Limb (tissue), 2 donors: ENCODE measurements around the gene SPSB1.

Experiments
- DNase-seq, 2 donors: peaks; one replicate each; pipeline ENCODE4 v3.0.0-alpha.2; 2016; ENCODE audit errors: extremely low spot score in 2 of 2

Gene SPSB1

GRCh38 chr1:9292361-9293240 is at the start of gene SPSB1:
SPSB1 (plus strand) TSS chr1:9292894; CDS start chr1:9355892, 62,998 bp downstream.
- peak; percentile 86 to 90 for DNase-seq

GRCh38 chr1:9243066-9243739 is 49.5 kb upstream of the SPSB1 start:
- no peak for DNase-seq

- no peak for DNase-seq
These were observed 48.0 kb upstream of the SPSB1 start for GRCh38 chr1:9244501-9245229.

- DNase-seq: no peak
These were observed 47.5 kb upstream of the SPSB1 start for GRCh38 chr1:9245230-9245619.

GRCh38 chr1:9245661-9246060 is 47.0 kb upstream of the SPSB1 start:
- DNase-seq: no peak

DNA sequence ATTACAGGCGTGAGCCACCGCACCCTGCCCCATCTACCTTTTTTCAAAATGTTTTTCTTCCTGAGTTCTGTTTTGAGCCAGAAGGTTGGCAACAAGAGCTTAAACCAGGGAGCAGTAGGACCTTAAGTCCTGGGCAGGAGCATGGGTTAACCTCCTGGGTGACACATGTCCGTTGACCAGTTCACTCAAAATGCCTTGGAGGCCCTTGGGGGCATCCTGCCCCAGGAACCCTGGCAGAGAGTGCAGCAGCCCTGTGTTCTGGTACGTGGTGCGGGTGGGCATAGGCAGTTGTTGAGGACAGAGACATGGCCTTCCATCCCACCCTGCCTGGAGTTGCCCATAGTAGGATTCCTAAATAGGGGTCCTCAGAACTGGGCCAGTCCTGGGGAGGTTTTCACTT is 46.5 kb upstream of the SPSB1 start:
- DNase-seq: no peak

DNA sequence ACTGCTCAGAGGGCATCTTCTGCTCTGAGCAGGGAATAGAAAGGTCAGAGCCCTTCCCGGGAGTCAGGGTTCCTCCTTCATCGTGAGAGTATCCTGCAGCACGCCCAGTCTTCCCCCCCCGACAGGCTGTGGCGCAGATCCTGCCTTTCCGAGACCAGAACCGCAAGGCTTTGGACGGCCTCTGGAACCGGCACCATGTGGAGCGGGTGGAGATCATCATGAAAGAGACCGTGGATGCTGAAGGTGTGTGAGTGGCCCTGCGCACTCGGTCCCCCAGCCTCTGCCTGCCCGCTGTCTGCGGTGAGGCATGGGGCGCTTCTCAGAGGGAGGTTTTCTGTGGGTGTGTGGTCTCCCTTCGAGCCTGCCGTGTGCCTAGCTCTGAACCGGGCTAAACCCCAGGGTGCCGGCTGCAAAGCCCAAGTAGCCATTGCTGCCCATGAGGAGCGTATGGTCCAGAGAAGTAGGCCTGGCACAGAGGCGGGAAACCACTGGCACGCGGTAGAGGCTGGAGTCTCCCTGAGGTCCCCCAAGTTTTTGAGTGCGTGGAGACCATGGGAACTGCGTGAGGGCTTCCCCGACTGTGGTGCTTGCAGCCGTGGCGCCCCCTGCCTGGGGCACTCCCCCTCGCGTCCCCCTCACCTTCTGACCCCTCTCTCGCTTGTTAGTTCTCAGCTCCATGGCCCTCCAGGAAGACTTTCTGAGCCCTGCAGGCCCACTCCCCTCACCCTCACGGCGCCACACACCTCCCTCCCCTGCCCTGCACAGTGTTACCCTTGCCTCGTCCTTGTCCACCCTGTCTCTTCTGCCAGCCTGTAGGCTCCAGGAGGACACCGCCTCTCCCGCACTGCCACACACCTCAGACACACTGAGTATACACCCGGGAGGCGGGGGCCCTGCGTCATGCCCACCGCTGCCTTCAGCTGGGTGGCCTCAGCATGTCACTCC is 45.6 kb upstream of the SPSB1 start:
- no peak for DNase-seq

DNA sequence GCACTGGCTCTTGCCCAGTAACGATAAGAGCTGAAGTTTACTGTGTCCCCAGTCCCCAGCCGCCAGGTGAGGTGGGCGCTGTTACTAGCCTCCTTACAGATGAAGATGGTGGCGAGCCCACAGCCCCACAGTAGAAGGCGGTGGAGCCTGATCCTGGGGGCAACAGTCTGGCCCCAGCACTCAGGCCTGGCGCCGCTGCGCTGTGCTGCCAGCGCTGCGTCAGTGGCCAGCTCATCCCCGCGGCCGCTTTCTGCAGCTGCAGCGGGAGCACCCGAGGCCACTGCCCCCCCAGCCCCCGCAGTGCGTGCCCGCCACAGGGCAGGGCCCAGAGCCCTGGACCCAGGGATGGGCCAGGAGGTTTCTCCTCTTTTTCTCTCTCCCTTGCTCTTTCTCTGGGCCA is 44.8 kb upstream of the SPSB1 start:
- DNase-seq: no peak

- DNase-seq: no peak
These were observed 44.1 kb upstream of the SPSB1 start for GRCh38 chr1:9248341-9249262.

- DNase-seq: no peak
These were observed 43.5 kb upstream of the SPSB1 start for GRCh38 chr1:9249263-9249533.

GRCh38 chr1:9249534-9250410 is 42.9 kb upstream of the SPSB1 start:
- no peak for DNase-seq

DNA sequence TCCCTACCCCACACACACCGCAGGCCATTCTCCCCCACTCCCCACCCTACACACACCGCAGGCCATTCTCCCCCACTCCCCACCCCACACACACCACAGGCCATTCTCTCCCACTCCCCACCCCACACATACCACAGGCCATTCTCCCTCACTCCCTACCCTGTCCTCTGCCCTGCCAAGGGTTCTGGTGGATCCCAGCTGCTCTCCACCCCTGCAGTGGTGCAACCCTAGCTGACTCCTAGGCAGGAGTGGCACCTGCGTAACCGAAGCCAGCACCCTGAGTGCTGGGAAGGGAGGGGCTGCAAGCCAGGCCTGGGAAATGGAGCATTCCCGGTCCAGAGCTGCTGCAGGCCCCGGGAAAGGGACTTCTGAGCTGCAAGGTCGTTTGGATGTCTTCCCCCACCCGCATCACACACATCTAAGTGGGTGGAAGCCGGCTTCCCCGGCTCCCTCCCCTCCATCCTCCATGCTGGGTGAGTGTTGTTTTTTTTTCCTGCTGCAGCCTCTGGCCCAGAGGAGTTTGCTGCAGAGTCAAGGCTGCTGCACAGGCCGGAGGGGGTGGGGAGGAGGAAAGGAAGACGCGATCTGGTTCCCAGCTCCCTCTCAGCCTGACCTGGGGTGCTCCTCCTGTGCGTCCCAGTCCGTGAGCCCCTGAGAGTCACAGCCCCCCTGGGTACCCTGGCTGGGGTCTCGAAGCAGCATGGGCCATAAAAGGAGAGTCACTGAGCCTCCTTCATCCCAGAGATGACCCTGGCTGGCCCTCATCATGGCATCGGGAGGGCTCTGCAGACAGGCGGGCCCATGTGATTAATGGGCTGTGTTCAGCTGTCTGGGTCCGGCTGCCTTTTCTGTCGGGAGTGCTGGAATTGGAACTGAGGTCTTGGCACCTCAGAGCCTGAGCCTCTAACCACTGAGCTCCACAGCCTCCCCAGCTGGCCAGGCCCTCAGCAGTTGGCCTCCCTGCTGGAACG is 42.0 kb upstream of the SPSB1 start:
- peak in 1 of 2 donors; percentile 37 for DNase-seq

DNA sequence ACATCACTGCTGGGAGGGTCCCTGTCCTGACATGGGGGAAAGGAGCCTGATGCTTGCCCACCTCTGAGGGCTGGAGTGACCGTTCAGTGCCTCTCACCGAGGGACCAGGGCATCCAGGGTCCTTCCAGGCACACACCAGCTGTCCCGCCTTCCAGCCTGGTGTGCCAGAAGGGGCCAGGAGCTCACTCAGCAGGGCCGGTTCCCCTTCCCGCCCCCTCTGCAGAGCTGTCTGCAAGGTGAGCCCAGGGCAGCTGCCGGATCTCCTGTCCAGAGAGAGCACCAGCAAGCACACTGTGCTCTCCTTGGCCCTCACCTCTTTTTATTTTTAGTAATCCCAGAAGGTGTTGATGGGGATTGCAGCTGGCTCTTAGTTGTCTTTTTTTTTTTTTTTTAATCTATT is 41.2 kb upstream of the SPSB1 start:
- DNase-seq: no peak

DNA sequence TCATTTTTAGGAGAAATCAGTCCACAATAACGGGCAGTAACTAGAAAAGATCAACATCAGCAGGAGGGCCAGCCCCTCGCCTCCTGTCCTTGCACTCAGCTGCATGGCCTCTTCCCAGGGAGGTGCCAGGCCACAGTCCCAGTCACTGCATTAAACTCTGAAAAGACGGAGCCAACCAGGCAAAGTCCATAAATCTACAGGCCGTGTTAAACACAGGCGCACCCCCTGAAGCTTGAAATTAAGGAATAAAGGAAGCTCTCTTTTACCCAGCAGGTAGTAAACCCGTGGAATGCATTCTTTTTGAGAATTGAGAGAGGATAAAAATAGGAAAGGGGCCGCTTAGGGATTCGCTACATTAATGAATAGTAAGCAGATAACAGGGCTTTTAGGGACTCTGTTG is 39.7 kb upstream of the SPSB1 start:
- DNase-seq: no peak

GRCh38 chr1:9253453-9254105 is 39.1 kb upstream of the SPSB1 start:
- no peak for DNase-seq

GRCh38 chr1:9256332-9256731 is 36.4 kb upstream of the SPSB1 start:
- DNase-seq: no peak

GRCh38 chr1:9257851-9258250 is 34.8 kb upstream of the SPSB1 start:
- DNase-seq: no peak

DNA sequence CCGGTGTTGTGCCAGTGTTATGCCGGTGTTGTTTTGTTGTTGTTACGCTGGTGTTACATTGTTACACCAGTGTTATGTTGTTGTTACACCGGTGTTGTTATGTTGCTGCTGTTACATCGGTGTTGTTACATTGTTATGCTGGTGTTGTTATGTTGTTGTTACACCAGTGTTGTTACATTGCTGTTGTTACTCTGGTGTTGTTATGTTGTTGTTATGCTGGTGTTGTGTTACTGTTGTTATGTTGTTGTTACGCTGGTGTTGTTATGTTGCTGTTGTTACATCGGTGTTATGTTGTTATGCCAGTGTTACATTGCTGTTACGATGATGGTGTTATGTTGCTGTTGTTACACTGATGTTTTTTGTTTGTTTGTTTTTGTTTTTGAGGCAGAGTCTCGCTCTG is 34.1 kb upstream of the SPSB1 start:
- no peak for DNase-seq
